K562 (cell line): Measurements from ENCODE around the gene SLC39A11. TPM values are rescaled to one million over a fixed set of nuclear protein-coding genes. Genes with fewer than 3 reads are reported as not detected.

Experiments used
- ATAC-seq: fragments of 200-7000 bp; cut with Tn5 transposase; 3 replicates; pipeline ENCODE4 v1.9.1; 2020; ENCODE audit warnings: moderate library complexity
- BruUV-seq: library from RNA; stranded (reverse); fragments of 400-500 nt; replicated peaks from 2 replicates; lab custom pipeline; 2021; lab: Mats Ljungman, UMichigan
- CTCF ChIA-PET: fragments of 300-600 bp; formaldehyde crosslinking; extraction: SDS; loops from one replicate; lab custom pipeline; 2021; ENCODE audit warnings: low intra/inter-chr PET ratio; lab: Yijun Ruan, JAX
- POLR2A ChIA-PET: fragments of 300-600, 350-650 bp; sonication (Branson Sonifier 250); formaldehyde crosslinking; extraction: SDS; loops from one replicate; lab custom pipeline; 2021; ENCODE audit warnings: antibody characterized with exemption, inconsistent platforms; lab: Yijun Ruan, JAX
- DNase-seq, 4 experiments: peaks; one replicate each; pipeline versions ENCODE4 v3.0.0 to v3.0.0-alpha.2; 2011 to 2018; ENCODE audit warnings: low spot score in 3 of 4, mixed read lengths in 3 of 4; ENCODE audit errors: extremely low read depth in 1 of 4
- FAIRE-seq: peaks from 2 replicates; lab custom pipeline; 2011; peaks lifted over from hg19 to GRCh38; lab: Jason Lieb, UNC
- H2AFZ ChIP-seq: 2 replicates; pipeline ENCODE4 v1.6.0; 2011; ENCODE audit warnings: low read depth, low read length, control low read depth, inconsistent platforms
- H3K27ac ChIP-seq: fragments of 200-600 bp; 3 replicates; pipeline ENCODE4 v1.8.0; 2011; ENCODE audit warnings: low read depth, mild to moderate bottlenecking, control low read depth, inconsistent platforms, low read length, moderate library complexity, mixed read lengths; ENCODE audit errors: extremely low read depth
- H3K27me3 ChIP-seq, 2 experiments: fragments of 300-600 bp in 1 of 2; 2 replicates in 1 of 2; 3 replicates in 1 of 2; pipeline versions ENCODE4 v1.6.0 to v1.8.0; 2011; ENCODE audit warnings: inconsistent platforms in 2 of 2, low read length in 2 of 2, mild to moderate bottlenecking in 1 of 2, mixed read lengths in 1 of 2, moderate library complexity in 1 of 2; ENCODE audit not compliant: control insufficient read depth in 2 of 2, insufficient read depth in 2 of 2
- H3K36me3 ChIP-seq: fragments of 300-600 bp; 3 replicates; pipeline ENCODE4 v1.8.0; 2011; ENCODE audit warnings: mild to moderate bottlenecking, low read length, inconsistent platforms; ENCODE audit not compliant: control insufficient read depth, insufficient read depth
- H3K4me1 ChIP-seq, 2 experiments: fragments of 200-600 bp in 1 of 2; replicated peaks in 1 of 2; 2 replicates in 1 of 2; 3 replicates in 1 of 2; pipeline versions ENCODE4 v1.5.1 to v1.8.0; 2011; ENCODE audit warnings: inconsistent platforms in 2 of 2, low read length in 2 of 2, mild to moderate bottlenecking in 1 of 2, mixed read lengths in 1 of 2, moderate library complexity in 1 of 2; ENCODE audit not compliant: control insufficient read depth in 2 of 2, insufficient read depth in 2 of 2
- H3K4me2 ChIP-seq: 2 replicates; pipeline ENCODE4 v1.6.1; 2011; ENCODE audit warnings: low read length, control low read depth, inconsistent platforms, mixed read lengths; ENCODE audit not compliant: insufficient read depth
- H3K4me3 ChIP-seq: fragments of 200-600 bp; sonication (generic), shearing (Covaris generic); 2 replicates; pipeline ENCODE4 v1.5.1; 2016; ENCODE audit warnings: control low read depth, inconsistent platforms
- H3K79me2 ChIP-seq: fragments of 200-600 bp; 3 replicates; pipeline ENCODE4 v1.8.0; 2011; ENCODE audit warnings: low read length, inconsistent platforms; ENCODE audit not compliant: control insufficient read depth, insufficient read depth
- H3K9ac ChIP-seq, 2 experiments: 2 replicates each; pipeline versions ENCODE4 v1.6.0 to v1.6.1; 2011; ENCODE audit warnings: low read depth in 2 of 2, low read length in 2 of 2, control low read depth in 1 of 2, inconsistent platforms in 1 of 2, mild to moderate bottlenecking in 1 of 2, mixed read lengths in 1 of 2; ENCODE audit not compliant: insufficient read depth in 1 of 2
- H3K9me1 ChIP-seq: one replicate; pipeline ENCODE4 v1.6.0; 2011; ENCODE audit warnings: inconsistent platforms, mild to moderate bottlenecking, low read length, moderate library complexity; ENCODE audit not compliant: control insufficient read depth, insufficient read depth
- H3K9me3 ChIP-seq: replicated peaks from 2 replicates; pipeline ENCODE4 v1.5.1; 2011; ENCODE audit warnings: low read depth, low read length, inconsistent platforms; ENCODE audit not compliant: control insufficient read depth, insufficient read depth
- H4K20me1 ChIP-seq: replicated peaks from 2 replicates; pipeline ENCODE4 v1.6.1; 2011; ENCODE audit warnings: low read length, inconsistent platforms, mixed read lengths; ENCODE audit not compliant: control insufficient read depth, insufficient read depth
- CXXC5 ChIP-seq: fragments of 250-450 bp; sonication (Bioruptor Pico); IDR thresholded peaks from 2 replicates; pipeline ENCODE4 v1.8.0; 2022; ENCODE audit warnings: inconsistent platforms, mild to moderate bottlenecking, moderate library complexity
- HMGN3 ChIP-seq: IDR thresholded peaks from 2 replicates; pipeline ENCODE4 v1.6.1; 2011; ENCODE audit warnings: borderline replicate concordance, low read depth, mild to moderate bottlenecking, mixed read lengths, low read length; ENCODE audit not compliant: insufficient read length; ENCODE audit errors: extremely low read depth
- RBM25 ChIP-seq: fragments of 200-400 bp; formaldehyde crosslinking; IDR thresholded peaks from 2 replicates; pipeline ENCODE4 v1.6.1; 2018; ENCODE audit warnings: low read length, low read depth, moderate library complexity; ENCODE audit not compliant: severe bottlenecking
- ZNF197 ChIP-seq: fragments of 200-800 bp; sonication (Bioruptor generic); IDR thresholded peaks from 2 replicates; pipeline ENCODE4 v1.6.1; 2016; ENCODE audit warnings: low read depth, missing genetic modification characterization, missing compliant biosample characterization
- WGBS: fragments of 100-300 bp; shearing (Covaris generic); methylation state at CpG from one replicate; pipeline ENCODE4 v1.1.6; 2016; ENCODE audit warnings: low coverage, mixed read lengths; ENCODE audit not compliant: insufficient coverage; ENCODE audit errors: missing lambda C conversion rate; 5-methylcytosine and 5-hydroxymethylcytosine counted together
- in situ Hi-C: fragments of 300-500 bp; cut with MboI; formaldehyde crosslinking; loops from 4 replicates; pipeline ENCODE4 v1.15.0; 2018; ENCODE audit warnings: inconsistent platforms, mixed read lengths
- intact Hi-C: fragments of 100-400 bp; cut with micrococcal nuclease; formaldehyde crosslinking; loops from 2 replicates; pipeline ENCODE4 v1.14.2; 2022
- polyA plus RNA-seq, 8 experiments: library from polyadenylated mRNA; depleted of rRNA in 4 of 8; stranded (reverse) in 5 of 8; unstranded in 3 of 8; fragments of >200 nt; fragmentation: Nextera tagmentation in 2 of 8; fragmentation: Illumina TruSeq in 1 of 8; extraction: Ambion mirVana in 2 of 8; extraction: Trizol in 1 of 8; gene quantifications; 2 replicates each; pipeline versions ENCODE4 v1.2.1 to v1.2.3, GENCODE V29; 2011 to 2014; ENCODE audit warnings: inconsistent platforms in 1 of 8, missing spikeins in 1 of 8
- total RNA-seq, 7 experiments: library from RNA; depleted of rRNA in 6 of 7; stranded (reverse); fragments of >200 nt in 6 of 7; fragmentation: Illumina TruSeq in 2 of 7; extraction: Trizol in 2 of 7; gene quantifications; 2 replicates each; pipeline versions ENCODE4 v1.2.1 to v1.2.3, GENCODE V29; 2011 to 2021; ENCODE audit warnings: low replicate concordance in 1 of 7
- TF ChIP-seq, protein P1 (sequence below): sonication (generic); formaldehyde crosslinking; IDR thresholded peaks from 2 replicates; pipeline ENCODE4 v1.4.0; 2020; ENCODE audit warnings: mild to moderate bottlenecking, missing genetic modification reagents

Gene SLC39A11
- total and polyA plus RNA-seq, 9 of the 15 experiments (the other 6 are each of a cell fraction or from before 2014, with no cell fraction given), result 10.5 to 26.4 (median 13.4) TPM

- CTCF ChIA-PET, result no interaction called here
- no peak for FAIRE-seq
Observed at GRCh38 chr17:72839131-72839725, 253.3 kb downstream of the SLC39A11 start.

More at GRCh38 chr17:72839131-72839725, 253.3 kb downstream of the SLC39A11 start:
- intact Hi-C loops (no loop called here), in situ Hi-C loops (no loop called here)
- no TSS peak for BruUV-seq
- no peaks in the 10 kb centered on the region for H3K79me2 ChIP-seq
- H3K4me1 ChIP-seq, result no peaks in the 10 kb centered on the region; a peak in 2 of 5 replicates
- POLR2A ChIA-PET, result no interaction called here
- H4K20me1 ChIP-seq, result no peaks in the 10 kb centered on the region
- no peak overlapping the region for H3K4me2 ChIP-seq
- H3K36me3 ChIP-seq, result no peaks in the 10 kb centered on the region
- TF ChIP-seq, protein P1, sequence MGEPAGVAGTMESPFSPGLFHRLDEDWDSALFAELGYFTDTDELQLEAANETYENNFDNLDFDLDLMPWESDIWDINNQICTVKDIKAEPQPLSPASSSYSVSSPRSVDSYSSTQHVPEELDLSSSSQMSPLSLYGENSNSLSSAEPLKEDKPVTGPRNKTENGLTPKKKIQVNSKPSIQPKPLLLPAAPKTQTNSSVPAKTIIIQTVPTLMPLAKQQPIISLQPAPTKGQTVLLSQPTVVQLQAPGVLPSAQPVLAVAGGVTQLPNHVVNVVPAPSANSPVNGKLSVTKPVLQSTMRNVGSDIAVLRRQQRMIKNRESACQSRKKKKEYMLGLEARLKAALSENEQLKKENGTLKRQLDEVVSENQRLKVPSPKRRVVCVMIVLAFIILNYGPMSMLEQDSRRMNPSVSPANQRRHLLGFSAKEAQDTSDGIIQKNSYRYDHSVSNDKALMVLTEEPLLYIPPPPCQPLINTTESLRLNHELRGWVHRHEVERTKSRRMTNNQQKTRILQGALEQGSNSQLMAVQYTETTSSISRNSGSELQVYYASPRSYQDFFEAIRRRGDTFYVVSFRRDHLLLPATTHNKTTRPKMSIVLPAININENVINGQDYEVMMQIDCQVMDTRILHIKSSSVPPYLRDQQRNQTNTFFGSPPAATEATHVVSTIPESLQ (CRISPR knock-in tag), result no peak
- TF ChIP-seq HMGN3 (no peak), RBM25 (peak; percentile 56), CXXC5 (CRISPR knock-in tag) (no peak), ZNF197 (CRISPR knock-in tag) (no peak)
- H3K9me1 ChIP-seq, result no peaks in the 10 kb centered on the region
- ATAC-seq (no peak), DNase-seq (no peak)
- H3K4me3 ChIP-seq, result no peak overlapping the region
- H3K9me3 ChIP-seq, result no peaks in the 10 kb centered on the region
- H3K27me3 ChIP-seq, result no peaks in the 10 kb centered on the region
- no peak overlapping the region for H3K9ac ChIP-seq
- 15% methylated on average over 2 of the region's 2 CpGs for WGBS
- H2AFZ ChIP-seq, result no peak overlapping the region
- no peak overlapping the region for H3K27ac ChIP-seq
